ENCODE data around the gene GNPTG. TPM values are rescaled to one million over a fixed set of nuclear protein-coding genes. Genes with fewer than 3 reads are reported as not detected.

Gene GNPTG
- 10 to 100 TPM; 27.6 to 32.0 TPM for total RNA-seq
- 38.9 TPM for polyA plus RNA-seq (2013, experiment 1 of 2)
- 42.0 TPM for polyA plus RNA-seq (2013, experiment 2 of 2)
- total RNA-seq: 14.9 to 57.4 (median 32.0) reads per million in 172 experiments

DNA sequence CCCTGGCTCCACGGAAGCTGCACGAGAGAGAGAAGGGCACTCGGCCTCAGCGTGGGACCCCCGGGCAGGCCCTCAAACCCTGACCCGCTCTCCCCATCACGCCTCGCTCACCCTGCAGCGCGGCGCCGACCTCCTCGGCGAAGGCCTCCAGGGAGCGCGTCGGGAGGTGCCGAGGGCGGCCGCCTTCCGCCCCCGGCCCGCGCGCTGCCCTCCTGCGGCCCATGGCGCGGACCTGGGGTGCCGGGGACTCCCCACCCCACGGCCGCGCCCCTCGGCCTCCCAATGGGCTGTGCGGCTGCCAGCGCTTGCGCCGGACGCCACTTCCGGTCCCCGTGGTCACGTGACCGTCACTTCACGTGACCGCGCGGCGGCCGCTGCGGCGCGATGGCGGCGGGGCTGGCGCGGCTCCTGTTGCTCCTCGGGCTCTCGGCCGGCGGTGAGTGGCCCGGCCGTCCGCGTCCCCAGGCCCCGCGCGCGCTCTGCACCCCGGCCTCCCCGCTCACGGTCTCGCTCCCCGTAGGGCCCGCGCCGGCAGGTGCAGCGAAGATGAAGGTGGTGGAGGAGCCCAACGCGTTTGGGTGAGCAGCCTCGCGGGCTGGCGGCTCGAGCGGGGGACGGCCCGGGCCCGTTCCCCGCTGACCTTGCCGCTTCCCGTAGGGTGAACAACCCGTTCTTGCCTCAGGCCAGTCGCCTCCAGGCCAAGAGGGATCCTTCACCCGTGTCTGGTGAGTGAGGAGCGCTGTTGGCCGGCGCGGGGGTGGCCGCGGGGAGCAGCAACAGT is at the start of gene GNPTG, which contains the start of gene TSR3:
Gene GNPTG (plus strand): TSS at position 350 of the 781 bp plus-strand sequence. CDS start 35 bp downstream, at position 385.
Gene TSR3 (minus strand): TSS at position 297 of the 781 bp plus-strand sequence. CDS start 74 bp downstream, at position 223.
- Histone ChIP-seq H3K27me3 (ENCODE audit: control insufficient read depth in 1 of 2, insufficient read depth in 2 of 2, low read length in 2 of 2) (no peaks in the 10 kb centered on the region), H3K9me3 (ENCODE audit: control insufficient read depth in 1 of 2, insufficient read depth in 1 of 2, low read length in 2 of 2) (no peaks in the 10 kb centered on the region), H3K4me3 (ENCODE audit: low read length) (peak within 1 kb of the TSS; percentile 87), H3K4me1 (ENCODE audit: insufficient read depth, low read length) (peaks cover 54% of the 10 kb centered on the region), H3K27ac (ENCODE audit: low read depth in 1 of 2, low read length in 2 of 2) (peak within 1 kb of the TSS in 1 of 2 donors; percentile 46), H3K36me3 (ENCODE audit: insufficient read depth, low read length) (peaks cover 28% of the 10 kb centered on the region)
- TF ChIP-seq, protein P1, sequence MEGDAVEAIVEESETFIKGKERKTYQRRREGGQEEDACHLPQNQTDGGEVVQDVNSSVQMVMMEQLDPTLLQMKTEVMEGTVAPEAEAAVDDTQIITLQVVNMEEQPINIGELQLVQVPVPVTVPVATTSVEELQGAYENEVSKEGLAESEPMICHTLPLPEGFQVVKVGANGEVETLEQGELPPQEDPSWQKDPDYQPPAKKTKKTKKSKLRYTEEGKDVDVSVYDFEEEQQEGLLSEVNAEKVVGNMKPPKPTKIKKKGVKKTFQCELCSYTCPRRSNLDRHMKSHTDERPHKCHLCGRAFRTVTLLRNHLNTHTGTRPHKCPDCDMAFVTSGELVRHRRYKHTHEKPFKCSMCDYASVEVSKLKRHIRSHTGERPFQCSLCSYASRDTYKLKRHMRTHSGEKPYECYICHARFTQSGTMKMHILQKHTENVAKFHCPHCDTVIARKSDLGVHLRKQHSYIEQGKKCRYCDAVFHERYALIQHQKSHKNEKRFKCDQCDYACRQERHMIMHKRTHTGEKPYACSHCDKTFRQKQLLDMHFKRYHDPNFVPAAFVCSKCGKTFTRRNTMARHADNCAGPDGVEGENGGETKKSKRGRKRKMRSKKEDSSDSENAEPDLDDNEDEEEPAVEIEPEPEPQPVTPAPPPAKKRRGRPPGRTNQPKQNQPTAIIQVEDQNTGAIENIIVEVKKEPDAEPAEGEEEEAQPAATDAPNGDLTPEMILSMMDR (IDR thresholded peaks at IDR 0.05): no peak
- Mint-ChIP-seq H3K9me3 (no peaks in the 10 kb centered on the region), H3K4me1 (ENCODE audit: low read depth) (peaks cover 16% of the 10 kb centered on the region), H3K4me3 (peak within 1 kb of the TSS; percentile 90), H3K36me3 (ENCODE audit: low read depth) (peaks cover 25% of the 10 kb centered on the region), H3K27me3 (no peaks in the 10 kb centered on the region), H3K27ac (peak within 1 kb of the TSS; percentile 89)
- intact Hi-C loops (cut with DNase I, micrococcal nuclease): loop anchor here in 1 of 2 experiments (2.0 to 5.0 kb wide), 3 partner anchors 43 to 421 kb away; partner anchors contain the start of genes EME2, MRPS34, NME3 and UBE2I
- DNase-seq (peak; percentile 70 to 95 (median 82)), ATAC-seq (ENCODE audit: poor library complexity) (peak; percentile 84)
- CTCF ChIA-PET: no interaction called here
- POLR2A ChIA-PET: interaction anchor here (1.5 kb wide), 2 partner anchors 9 to 43 kb away, joined by 5 to 9 read pairs; partner anchors contain the start of gene UBE2I

DNA sequence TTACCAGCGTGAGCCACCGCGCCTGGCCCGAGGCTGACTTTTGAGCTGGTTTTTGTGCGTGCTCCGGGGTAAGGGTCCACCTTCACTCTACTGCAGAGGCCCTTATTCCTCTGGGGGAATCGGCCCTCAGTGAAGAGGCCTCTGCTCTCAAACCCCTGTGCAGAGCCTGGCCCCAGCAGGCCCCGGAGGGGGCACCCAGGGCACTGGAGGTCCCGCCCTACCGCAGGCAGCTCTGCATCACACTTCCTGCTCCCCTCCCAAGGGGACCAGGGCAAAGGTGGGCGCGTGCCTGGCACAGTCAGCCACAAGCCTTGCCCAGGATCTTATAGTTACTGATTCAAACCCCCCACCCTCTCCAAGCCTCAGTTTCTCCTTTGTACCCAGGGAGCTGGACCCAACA is 45.9 kb upstream of the GNPTG start:
- Mint-ChIP-seq H3K27me3 (peaks cover 4% of the 10 kb centered on the region), H3K27ac (peak overlapping the region; percentile 93), H3K36me3 (ENCODE audit: low read depth) (peaks cover 9% of the 10 kb centered on the region), H3K4me1 (ENCODE audit: low read depth) (peaks cover 40% of the 10 kb centered on the region), H3K9me3 (no peaks in the 10 kb centered on the region), H3K4me3 (no peak overlapping the region)
- CTCF ChIA-PET: no interaction called here
- TF ChIP-seq, protein P1 (IDR thresholded peaks at IDR 0.05): no peak
- no peak overlapping the region for H3K4me3 ChIP-seq (ENCODE audit: low read length)
- peaks cover 0 to under 1% of the 10 kb centered on the region in 2 experiments for H3K9me3 ChIP-seq (ENCODE audit: control insufficient read depth in 1 of 2, insufficient read depth in 1 of 2, low read length in 2 of 2)
- no peaks in the 10 kb centered on the region for H3K36me3 ChIP-seq (ENCODE audit: insufficient read depth, low read length)
- H3K27me3 ChIP-seq (ENCODE audit: control insufficient read depth in 1 of 2, insufficient read depth in 2 of 2, low read length in 2 of 2): no peaks in the 10 kb centered on the region
- H3K4me1 ChIP-seq (ENCODE audit: insufficient read depth, low read length): peaks cover 58% of the 10 kb centered on the region
- DNase-seq: no peak
- intact Hi-C loops (cut with DNase I, micrococcal nuclease): loop anchor here in 1 of 2 experiments (5.0 to 10.0 kb wide), 4 partner anchors 169 to 479 kb away; partner anchors contain the start of genes CLCN7, MAPK8IP3, NUBP2 and SPSB3
- H3K27ac ChIP-seq (ENCODE audit: low read depth in 1 of 2, low read length in 2 of 2): no peak overlapping the region
- ATAC-seq (ENCODE audit: poor library complexity): no peak
- POLR2A ChIA-PET: interaction anchor here (0.6 to 2.0 kb wide), 2 partner anchors 37 to 625 kb away, joined by 3 to 6 read pairs; partner anchors contain the start of gene STUB1

DNA sequence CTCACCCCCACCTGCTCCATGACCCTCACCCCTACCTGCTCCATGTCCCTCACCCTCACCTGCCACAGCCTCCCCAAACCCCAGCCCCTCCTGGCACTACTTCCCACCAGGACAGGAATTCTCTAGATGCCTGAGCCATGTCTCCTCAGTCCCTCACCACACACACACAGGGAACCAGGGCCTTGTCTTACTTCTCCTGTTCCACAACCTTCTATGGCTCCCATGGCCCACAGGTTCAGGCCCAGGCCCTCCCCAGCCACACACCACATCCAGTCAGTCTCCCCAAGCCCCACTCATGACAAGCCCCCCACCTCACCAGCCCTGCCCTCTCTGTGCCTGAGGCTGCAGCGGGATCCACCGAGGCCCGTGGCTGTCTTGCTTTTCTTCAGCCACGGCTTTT is 45.4 kb upstream of the GNPTG start:
- ATAC-seq (ENCODE audit: poor library complexity): no peak
- no peak overlapping the region for H3K27ac ChIP-seq (ENCODE audit: low read depth in 1 of 2, low read length in 2 of 2)
- Mint-ChIP-seq H3K4me1 (ENCODE audit: low read depth) (peaks cover 45% of the 10 kb centered on the region), H3K9me3 (no peaks in the 10 kb centered on the region), H3K27me3 (peaks cover 4% of the 10 kb centered on the region), H3K36me3 (ENCODE audit: low read depth) (peaks cover 14% of the 10 kb centered on the region), H3K27ac (peak overlapping the region; percentile 93), H3K4me3 (peak overlapping the region; percentile 58)
- no peak overlapping the region for H3K4me3 ChIP-seq (ENCODE audit: low read length)
- H3K36me3 ChIP-seq (ENCODE audit: insufficient read depth, low read length): no peaks in the 10 kb centered on the region
- no peak for DNase-seq
- H3K9me3 ChIP-seq (ENCODE audit: control insufficient read depth in 1 of 2, insufficient read depth in 1 of 2, low read length in 2 of 2): no peaks in the 10 kb centered on the region
- ChIA-PET CTCF (no interaction called here), POLR2A (no interaction called here)
- peaks cover 58% of the 10 kb centered on the region for H3K4me1 ChIP-seq (ENCODE audit: insufficient read depth, low read length)
- TF ChIP-seq, protein P1 (IDR thresholded peaks at IDR 0.05): no peak
- intact Hi-C loops (cut with DNase I, micrococcal nuclease): loop anchor here in 1 of 2 experiments (5.0 to 10.0 kb wide), 4 partner anchors 168 to 478 kb away; partner anchors contain the start of genes CLCN7, MAPK8IP3, NUBP2 and SPSB3
- H3K27me3 ChIP-seq (ENCODE audit: control insufficient read depth in 1 of 2, insufficient read depth in 2 of 2, low read length in 2 of 2): no peaks in the 10 kb centered on the region
